Prostate gland (tissue), 2 donors: ENCODE measurements around the gene IFNAR1. TPM values are rescaled to one million over a fixed set of nuclear protein-coding genes. Genes with fewer than 3 reads are reported as not detected.

Experiments used
- DNase-seq: peaks from one replicate; pipeline ENCODE4 v3.0.0-alpha.2; 2019; ENCODE audit warnings: low spot score
- H3K27ac ChIP-seq, 2 donors: fragments of 200-600 bp; sonication (generic); 2 replicates each; pipeline ENCODE4 v1.5.1; 2017 to 2019
- H3K27me3 ChIP-seq: fragments of 200-600 bp; sonication (generic); replicated peaks from 2 replicates; pipeline ENCODE4 v1.5.1; 2019; ENCODE audit not compliant: insufficient read depth
- H3K36me3 ChIP-seq, 2 donors: fragments of 200-600 bp; sonication (generic); 1 replicate in 1 of 2; 2 replicates in 1 of 2; pipeline versions ENCODE4 v1.5.1 to v1.8.1; 2017 to 2019
- H3K4me1 ChIP-seq: fragments of 200-600 bp; sonication (generic); replicated peaks from 2 replicates; pipeline ENCODE4 v1.5.1; 2019
- H3K4me3 ChIP-seq, 2 donors: fragments of 200-600 bp; sonication (generic); 2 replicates each; pipeline ENCODE4 v1.5.1; 2017 to 2019
- H3K9me3 ChIP-seq: fragments of 200-600 bp; sonication (generic); 2 replicates; pipeline ENCODE4 v1.5.1; 2017
- POLR2A ChIP-seq: fragments of 450-650 bp; IDR thresholded peaks from one replicate; pipeline ENCODE4 v1.6.1; 2016; ENCODE audit warnings: antibody characterized with exemption, mild to moderate bottlenecking
- POLR2AphosphoS5 ChIP-seq: sonication (generic); formaldehyde crosslinking; IDR thresholded peaks from one replicate; pipeline ENCODE4 v1.6.1; 2017; ENCODE audit warnings: antibody characterized with exemption
- WGBS: methylation state at CpG from one replicate; pipeline ENCODE4 v1.1.5; 2018; 5-methylcytosine and 5-hydroxymethylcytosine counted together
- intact Hi-C: fragments of 100-400 bp; cut with DNase I; formaldehyde crosslinking; loops from one replicate; pipeline ENCODE4 v1.14.2; 2022
- total RNA-seq, 2 donors: library from RNA; depleted of rRNA; stranded (reverse); fragments of >200 nt; gene quantifications; one replicate each; pipeline ENCODE4 v1.1.0, GENCODE V29; 2016
- TF ChIP-seq, protein P1 (sequence below), 4 experiments: fragments of 200-600 bp in 2 of 4; fragments of 450-650 bp in 2 of 4; sonication (generic) in 2 of 4; IDR thresholded peaks; 1 replicate in 3 of 4; 2 replicates in 1 of 4; pipeline ENCODE4 v1.5.1; 2016 to 2019; ENCODE audit warnings: antibody characterized with exemption in 4 of 4, mild to moderate bottlenecking in 2 of 4, moderate library complexity in 2 of 4

Gene IFNAR1
- total RNA-seq, 2 donors from 2014 or later, result 29.8 to 34.4 TPM

GRCh38 chr21:33296156-33296555 lies 28.6 kb upstream of the IFNAR1 start:
- Histone ChIP-seq H3K4me1 (peaks cover 19% of the 10 kb centered on the region), H3K9me3 (no peaks in the 10 kb centered on the region), H3K27me3 (no peaks in the 10 kb centered on the region), H3K4me3 (no peak overlapping the region), H3K27ac (no peak overlapping the region), H3K36me3 (no peaks in the 10 kb centered on the region)
- TF ChIP-seq, protein P1, sequence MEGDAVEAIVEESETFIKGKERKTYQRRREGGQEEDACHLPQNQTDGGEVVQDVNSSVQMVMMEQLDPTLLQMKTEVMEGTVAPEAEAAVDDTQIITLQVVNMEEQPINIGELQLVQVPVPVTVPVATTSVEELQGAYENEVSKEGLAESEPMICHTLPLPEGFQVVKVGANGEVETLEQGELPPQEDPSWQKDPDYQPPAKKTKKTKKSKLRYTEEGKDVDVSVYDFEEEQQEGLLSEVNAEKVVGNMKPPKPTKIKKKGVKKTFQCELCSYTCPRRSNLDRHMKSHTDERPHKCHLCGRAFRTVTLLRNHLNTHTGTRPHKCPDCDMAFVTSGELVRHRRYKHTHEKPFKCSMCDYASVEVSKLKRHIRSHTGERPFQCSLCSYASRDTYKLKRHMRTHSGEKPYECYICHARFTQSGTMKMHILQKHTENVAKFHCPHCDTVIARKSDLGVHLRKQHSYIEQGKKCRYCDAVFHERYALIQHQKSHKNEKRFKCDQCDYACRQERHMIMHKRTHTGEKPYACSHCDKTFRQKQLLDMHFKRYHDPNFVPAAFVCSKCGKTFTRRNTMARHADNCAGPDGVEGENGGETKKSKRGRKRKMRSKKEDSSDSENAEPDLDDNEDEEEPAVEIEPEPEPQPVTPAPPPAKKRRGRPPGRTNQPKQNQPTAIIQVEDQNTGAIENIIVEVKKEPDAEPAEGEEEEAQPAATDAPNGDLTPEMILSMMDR (IDR thresholded peaks at IDR 0.05), result no peak
- TF ChIP-seq POLR2AphosphoS5 (no peak), POLR2A (no peak)
- no peak for DNase-seq
- WGBS, result 91% methylated on average over 6 of the region's 6 CpGs
- intact Hi-C loops, result no loop called here

GRCh38 chr21:33299181-33299752 lies 25.5 kb upstream of the IFNAR1 start:
- intact Hi-C loops, result no loop called here
- DNase-seq, result no peak
- no peaks in the 10 kb centered on the region for H3K27me3 ChIP-seq
- no peaks in the 10 kb centered on the region for H3K9me3 ChIP-seq
- no peak overlapping the region for H3K4me3 ChIP-seq
- TF ChIP-seq, protein P1 (IDR thresholded peaks at IDR 0.05), result peak in 1 of 4 experiments; percentile 56
- TF ChIP-seq POLR2AphosphoS5, result no peak
- TF ChIP-seq POLR2A, result no peak
- WGBS, result 73% methylated on average over 5 of the region's 5 CpGs
- H3K27ac ChIP-seq, result peak overlapping the region; percentile 50 to 86
- no peaks in the 10 kb centered on the region for H3K36me3 ChIP-seq
- H3K4me1 ChIP-seq, result peaks cover 20% of the 10 kb centered on the region

DNA sequence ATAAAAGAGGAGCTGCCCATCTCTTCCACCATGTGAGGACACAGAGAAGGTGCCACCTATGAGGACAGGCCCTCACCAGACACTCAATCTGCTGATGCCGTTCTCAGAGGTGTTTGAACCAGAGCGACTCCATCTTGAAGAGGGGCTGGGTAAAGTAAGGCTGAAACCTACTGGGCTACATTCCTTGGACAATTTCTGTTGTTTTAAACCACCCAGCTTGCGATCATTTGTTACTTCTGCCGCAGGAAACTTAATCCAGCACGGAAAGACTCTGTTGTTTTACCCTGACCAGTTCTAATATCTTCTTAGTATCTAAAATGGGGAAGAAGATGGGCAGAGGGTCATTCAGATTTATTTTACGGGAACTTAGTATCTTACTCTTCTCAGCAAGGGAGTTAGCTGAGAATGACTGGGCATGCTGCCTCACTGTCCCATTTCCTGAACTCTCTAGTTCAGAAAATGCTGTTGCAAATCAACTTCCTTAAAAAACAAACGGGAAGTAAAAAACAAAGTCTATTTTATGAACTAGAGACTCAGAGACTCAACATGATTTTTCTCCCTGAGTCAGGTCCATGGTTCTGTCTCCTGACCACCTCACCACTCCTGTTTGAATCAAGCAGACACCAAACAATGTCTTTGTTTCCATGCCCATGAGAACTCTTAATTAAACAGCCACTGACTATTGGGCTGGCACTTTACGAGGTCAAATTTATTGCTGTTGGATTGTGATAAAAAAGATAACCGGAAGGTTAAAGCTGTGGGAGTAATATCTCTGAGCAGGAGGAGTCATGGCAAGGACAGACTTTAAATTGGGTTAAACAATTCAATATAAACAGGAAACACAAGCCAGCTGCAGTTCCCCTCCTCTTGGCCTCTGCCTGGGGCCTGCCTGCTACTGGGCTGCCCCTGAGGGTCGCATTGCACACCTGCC lies 23.8 kb upstream of the IFNAR1 start:
- no peak overlapping the region for H3K4me3 ChIP-seq

DNA sequence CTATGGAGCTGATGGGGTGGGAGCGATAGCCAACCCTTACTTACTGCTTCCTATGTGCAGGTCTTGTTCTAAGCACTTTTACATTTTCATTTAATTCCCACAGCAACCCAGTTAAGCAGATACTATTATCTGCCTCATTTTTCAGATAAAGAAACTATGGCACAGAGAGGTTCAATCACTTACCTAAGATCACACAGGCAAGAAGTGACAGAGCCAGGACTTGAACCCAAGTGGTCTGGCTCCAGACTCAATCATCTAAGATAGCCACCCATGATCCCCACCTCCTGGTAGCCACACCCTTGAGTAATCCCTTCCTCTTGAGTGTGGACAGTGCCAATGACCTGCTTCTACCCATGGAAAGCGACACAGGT lies 23.2 kb upstream of the IFNAR1 start:
- no peak overlapping the region for H3K4me3 ChIP-seq
- H3K9me3 ChIP-seq, result no peaks in the 10 kb centered on the region
- H3K36me3 ChIP-seq, result no peaks in the 10 kb centered on the region
- H3K27me3 ChIP-seq, result no peaks in the 10 kb centered on the region
- intact Hi-C loops, result no loop called here
- TF ChIP-seq POLR2A (no peak), POLR2AphosphoS5 (no peak)
- TF ChIP-seq, protein P1 (IDR thresholded peaks at IDR 0.05), result no peak
- H3K27ac ChIP-seq, result peak overlapping the region; percentile 75 to 86
- peaks cover 20% of the 10 kb centered on the region for H3K4me1 ChIP-seq
- no peak for DNase-seq
- 42% methylated on average over 2 of the region's 2 CpGs for WGBS

More for the DNA sequence above, 23.8 kb upstream of the IFNAR1 start:
- Histone ChIP-seq H3K27me3 (no peaks in the 10 kb centered on the region), H3K4me1 (peaks cover 20% of the 10 kb centered on the region), H3K9me3 (no peaks in the 10 kb centered on the region), H3K27ac (peak overlapping the region; percentile 75 to 86), H3K36me3 (no peaks in the 10 kb centered on the region)
- peak; percentile 65 for DNase-seq
- 18% methylated on average over 10 of the region's 10 CpGs for WGBS
- TF ChIP-seq POLR2AphosphoS5, result peak; percentile 86
- TF ChIP-seq, protein P1 (IDR thresholded peaks at IDR 0.05), result no peak
- intact Hi-C loops, result no loop called here
